GM12874 (cell line): Measurements from ENCODE around the gene PRKG1.

Source experiments
- TF ChIP-seq, protein P1 (sequence below): IDR thresholded peaks from 2 replicates; pipeline ENCODE4 v1.5.1; 2011; ENCODE audit warnings: low read depth, mild to moderate bottlenecking, control low read depth, low read length, moderate library complexity; ENCODE audit not compliant: insufficient read depth

Gene PRKG1

DNA sequence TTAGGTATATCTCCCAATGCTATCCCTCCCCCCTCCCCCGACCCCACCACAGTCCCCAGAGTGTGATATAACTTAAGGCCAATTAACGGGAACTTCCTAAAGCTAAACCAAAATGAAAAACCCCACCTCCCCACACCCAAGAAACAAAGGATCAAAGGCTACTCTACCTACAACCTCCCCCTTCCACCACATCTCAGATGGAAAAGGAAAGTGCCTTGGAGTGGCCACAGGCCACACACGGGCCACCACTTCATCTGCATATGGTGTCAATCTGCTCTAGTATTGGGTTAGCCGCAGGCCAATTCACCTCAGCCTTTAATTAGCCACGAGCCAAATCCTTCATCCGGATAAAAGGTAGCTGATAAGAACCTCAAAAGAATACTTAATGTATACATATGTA is 605.6 kb downstream of the PRKG1 start:
- TF ChIP-seq, protein P1, sequence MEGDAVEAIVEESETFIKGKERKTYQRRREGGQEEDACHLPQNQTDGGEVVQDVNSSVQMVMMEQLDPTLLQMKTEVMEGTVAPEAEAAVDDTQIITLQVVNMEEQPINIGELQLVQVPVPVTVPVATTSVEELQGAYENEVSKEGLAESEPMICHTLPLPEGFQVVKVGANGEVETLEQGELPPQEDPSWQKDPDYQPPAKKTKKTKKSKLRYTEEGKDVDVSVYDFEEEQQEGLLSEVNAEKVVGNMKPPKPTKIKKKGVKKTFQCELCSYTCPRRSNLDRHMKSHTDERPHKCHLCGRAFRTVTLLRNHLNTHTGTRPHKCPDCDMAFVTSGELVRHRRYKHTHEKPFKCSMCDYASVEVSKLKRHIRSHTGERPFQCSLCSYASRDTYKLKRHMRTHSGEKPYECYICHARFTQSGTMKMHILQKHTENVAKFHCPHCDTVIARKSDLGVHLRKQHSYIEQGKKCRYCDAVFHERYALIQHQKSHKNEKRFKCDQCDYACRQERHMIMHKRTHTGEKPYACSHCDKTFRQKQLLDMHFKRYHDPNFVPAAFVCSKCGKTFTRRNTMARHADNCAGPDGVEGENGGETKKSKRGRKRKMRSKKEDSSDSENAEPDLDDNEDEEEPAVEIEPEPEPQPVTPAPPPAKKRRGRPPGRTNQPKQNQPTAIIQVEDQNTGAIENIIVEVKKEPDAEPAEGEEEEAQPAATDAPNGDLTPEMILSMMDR: no peak

DNA sequence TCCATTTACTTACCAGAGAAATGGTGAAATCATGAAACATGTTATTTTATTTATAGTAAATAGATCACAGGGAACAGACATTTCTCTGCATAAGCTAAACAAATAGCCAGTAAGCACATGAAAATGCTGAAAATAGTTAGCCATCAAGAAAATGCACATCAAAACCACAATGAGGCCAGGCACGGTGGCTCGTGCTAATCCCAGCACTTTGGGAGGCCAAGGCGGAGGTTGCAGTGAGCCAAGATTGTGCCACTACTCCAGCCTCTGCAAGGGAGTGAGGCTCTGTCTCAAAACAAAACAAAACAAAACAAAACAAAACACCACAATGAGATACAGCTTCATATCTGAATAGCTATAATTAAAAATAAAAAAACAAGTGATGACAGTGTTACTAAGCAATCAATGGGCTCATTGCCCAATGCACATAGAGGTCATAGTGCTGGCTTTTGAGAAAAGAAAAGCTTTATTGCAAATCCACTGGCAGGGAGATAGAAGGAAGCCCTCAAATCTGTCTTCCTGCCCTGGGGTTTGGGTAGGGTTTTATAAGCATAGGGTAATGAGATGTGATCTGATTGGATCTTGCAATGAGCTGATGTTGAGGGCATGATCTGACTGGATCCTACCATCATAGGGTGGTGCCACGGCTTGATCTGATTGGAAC is 608.9 kb downstream of the PRKG1 start:
- TF ChIP-seq, protein P1: no peak

DNA sequence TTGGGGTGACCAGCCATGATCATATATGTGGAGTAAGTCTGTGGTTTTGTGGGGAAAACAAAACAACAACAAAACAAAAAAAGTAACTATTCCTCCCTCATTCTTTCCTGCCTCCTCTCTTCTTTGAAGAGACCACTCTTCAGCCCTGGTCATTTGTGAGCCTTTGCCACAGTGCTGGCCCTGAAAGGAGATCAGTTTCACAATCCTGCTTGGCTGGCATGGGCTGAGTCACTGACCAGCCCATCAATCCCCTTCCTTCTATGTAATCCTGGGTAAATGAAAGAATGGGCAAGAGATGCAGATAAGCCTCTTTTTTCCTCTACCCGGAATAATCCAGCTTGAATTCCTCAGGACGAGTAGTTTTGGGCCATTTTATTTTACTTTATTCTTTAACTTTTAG is 611.5 kb downstream of the PRKG1 start:
- TF ChIP-seq, protein P1: no peak

DNA sequence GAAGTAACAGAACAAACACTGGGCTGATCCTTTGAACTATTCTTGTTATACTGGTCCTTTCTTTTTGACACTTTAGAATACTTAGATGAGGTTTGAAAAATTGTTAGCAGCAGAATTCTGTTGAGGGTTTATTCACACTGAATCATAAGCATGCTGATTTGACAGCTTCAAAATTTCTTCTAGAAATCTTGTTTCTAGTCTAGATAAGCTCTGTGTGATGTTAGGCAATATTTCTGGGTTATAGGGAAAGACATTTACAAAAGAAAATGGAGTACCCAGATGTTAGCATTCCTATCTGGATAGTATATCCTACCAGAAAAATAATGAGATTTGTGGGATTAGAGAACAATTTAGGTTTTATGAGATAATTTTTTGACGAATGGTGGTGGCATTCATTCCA is 613.0 kb downstream of the PRKG1 start:
- TF ChIP-seq, protein P1: no peak

DNA sequence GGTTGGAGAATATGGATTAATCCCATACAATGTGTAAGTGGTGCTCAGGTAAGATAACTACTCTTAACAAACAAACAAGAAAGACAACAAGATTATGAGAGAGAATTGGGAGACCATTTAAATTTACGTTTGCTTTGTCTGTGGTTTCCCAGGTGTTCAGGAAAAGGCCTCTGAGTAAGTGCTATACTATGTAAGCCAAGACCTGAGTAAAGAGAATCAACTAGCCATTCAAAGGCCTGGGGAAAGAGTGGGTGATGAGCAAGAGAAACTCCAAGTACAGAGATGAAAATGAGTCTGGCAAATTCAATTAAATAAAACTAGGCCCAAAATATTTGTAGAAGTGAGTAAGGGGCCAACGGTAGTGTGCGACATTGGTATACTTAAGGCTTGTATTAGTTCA is 615.2 kb downstream of the PRKG1 start:
- TF ChIP-seq, protein P1: no peak

DNA sequence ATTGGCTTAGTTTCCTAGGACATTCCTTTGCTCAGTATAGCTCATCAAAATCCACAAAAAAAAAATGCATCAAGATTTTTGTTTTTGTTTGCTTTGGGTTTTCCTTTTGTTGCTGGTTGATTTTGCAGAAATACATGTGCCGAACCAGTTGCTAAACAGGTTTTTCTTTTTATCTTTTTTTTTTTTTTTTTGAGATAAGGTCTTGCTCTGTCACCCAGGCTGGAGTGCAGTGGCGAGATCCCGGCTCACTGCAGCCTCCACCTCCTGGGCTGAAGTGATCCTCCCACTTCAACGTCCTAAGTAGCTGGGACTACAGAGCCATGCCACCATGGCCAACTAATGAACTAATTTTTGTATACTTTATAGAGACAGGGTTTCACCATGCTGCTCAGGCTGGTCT is 616.8 kb downstream of the PRKG1 start:
- TF ChIP-seq, protein P1: no peak

DNA sequence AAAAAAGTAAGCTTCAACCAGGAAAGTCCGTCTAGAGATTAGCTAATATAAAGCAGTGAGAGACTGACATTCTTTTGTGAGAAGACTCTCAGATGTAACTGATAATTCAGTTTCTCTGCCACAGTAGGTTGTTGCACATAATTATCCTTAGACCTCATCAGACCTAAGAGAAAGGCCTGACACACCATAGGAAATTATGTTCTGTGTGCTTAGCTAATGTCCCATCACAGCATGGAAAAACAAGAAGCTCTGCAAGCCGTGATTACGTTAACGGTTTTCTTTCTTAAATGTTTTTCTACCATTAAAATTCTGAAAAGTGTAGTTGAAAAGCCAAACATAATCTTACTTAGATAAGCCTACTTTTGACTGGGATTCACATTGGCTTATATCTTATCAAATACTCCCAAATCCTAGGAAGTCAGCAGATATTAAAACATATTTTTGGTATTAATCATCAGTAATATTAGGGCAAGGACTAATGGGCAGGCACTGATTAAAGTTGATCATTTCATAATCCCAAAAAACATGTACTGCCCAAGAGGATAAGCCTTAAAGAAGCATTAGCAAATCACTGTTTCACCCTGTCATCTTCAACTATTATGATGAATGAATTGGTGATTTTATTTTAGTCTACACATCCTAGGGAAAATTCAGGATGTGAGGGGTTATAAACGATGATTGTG is 619.9 kb downstream of the PRKG1 start:
- TF ChIP-seq, protein P1: no peak
